DMS 273 (cell line): ENCODE measurements around the gene THBS1.
A peak's percentile ranks its signal among the peaks of the same experiment; 100 is the strongest.

ENCODE experiments used
- DNase-seq: peaks from one replicate; lab custom pipeline; 2025; ENCODE audit not compliant: unreplicated experiment; lab: John Stamatoyannopoulos, UW

THBS1 gene

DNA sequence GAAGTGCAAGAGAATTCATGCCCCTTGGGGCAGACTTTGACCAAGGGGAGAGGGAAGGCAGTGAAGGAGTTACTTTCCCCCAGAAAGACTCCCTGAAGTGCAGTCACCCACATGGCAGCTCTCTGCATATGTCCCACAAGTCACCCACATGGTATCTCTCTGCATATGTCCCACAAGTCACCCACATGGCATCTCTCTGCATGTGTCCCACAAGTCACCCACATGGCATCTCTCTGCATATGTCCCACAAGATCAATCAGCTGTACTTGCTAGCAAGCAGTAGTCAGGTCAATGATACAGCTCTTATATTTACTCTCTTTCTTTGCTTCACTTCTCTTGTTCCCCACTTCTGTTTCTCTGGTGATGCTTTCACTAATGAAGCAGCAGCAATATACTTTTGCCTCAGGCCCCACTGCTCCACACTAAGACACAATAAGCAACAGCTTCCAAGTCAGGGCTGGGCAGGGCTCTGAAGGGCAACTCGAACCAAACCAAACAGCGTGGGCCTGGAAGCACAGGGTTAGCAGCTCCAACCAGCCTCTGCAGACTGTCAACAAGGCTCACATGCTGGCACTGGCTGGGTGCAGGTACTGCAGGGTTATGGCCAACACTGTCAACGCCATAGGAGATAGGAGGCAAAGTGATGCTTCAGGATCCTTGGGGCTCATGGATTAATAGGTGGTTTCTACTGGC is 46.7 kb downstream of the THBS1 start:
- no peak for DNase-seq

DNA sequence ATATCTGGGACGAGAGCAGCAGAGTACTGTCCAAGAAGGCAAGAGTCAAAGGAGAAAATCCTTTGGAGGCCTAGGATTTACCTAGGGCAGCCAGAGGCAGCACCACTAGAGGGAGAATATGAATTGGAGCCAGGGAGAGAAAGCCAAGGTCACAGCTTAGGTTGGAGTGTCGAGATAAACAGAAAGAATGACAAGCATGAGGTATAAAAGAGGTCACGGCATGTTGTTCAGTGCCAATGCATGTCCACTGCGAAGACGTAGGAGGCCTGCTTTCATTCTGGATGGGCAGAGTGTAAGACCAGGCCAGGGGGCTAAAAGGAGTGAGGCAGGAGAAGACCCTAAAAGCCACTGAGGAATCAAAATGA is 47.2 kb downstream of the THBS1 start:
- peak; percentile 8 for DNase-seq

DNA sequence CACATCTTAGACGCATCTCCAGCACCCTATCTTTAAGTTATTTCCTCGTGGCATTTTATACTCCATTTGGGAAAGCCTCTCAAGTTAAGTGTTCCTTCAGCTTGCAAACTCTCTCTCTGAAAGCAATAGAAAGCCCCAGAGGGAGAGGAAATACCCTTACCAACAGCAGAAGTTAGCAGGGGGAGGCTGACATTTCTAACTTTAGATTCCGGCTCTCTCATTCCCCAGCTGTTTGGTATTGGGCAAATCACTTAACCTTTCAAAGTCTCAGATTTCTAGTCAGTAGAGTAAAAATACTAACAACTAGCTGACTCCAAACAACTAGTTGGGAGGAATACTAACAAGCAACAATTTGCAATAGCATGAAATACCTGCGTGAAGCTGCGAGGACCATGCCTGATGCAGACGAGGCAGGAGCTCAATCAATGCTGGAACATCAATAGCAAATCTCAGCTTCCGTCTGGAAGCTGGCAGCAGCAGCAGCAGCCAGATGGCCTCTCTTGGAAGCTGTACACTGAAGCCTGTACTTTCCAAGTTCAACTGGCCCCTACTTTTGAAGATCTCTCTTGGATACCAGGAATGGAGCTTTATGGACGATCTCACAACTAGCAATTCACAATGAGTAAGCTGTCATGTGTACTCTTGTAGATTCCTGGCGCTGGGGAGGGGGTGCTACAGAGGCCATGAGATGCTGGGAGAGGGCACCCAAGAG is 47.8 kb downstream of the THBS1 start:
- peak; percentile 66 for DNase-seq

DNA sequence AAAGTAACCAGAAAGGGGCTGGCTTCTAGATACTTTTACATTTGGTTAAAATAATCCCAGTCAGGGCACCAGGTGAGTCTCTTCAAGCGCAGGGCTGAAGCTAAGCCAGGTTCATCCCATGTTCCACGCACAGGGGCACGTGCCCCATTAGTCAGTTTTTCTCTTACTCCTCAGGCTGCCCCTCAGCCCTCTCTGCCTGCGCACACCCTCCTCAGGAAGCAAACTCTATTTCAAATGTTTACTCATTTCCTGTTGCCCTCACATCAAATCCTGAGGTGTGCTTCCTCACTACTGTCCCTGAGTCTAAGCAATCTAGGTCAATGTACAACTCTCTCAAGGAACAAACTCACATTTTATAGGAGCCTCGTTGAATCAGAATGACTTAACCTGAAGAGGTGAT is 48.5 kb downstream of the THBS1 start:
- no peak for DNase-seq

DNA sequence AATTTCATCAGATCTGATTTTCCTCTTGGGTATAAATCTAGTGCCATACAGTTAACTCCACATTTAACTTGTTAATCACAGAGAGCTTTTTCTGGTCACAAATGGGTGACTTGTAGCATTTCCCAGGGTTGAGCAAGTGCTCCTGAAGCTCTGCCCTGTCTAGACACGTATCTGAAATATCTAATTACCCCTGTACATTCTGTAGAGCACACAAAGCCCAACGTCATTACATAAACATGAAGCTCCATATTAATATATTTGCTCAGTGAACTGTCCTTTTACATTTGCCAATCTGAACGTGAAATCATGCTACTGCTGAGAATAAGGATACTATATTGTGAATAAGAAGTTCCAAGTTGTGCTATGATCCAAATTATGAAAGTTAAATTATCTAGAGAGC is 49.0 kb downstream of the THBS1 start:
- DNase-seq: no peak

DNA sequence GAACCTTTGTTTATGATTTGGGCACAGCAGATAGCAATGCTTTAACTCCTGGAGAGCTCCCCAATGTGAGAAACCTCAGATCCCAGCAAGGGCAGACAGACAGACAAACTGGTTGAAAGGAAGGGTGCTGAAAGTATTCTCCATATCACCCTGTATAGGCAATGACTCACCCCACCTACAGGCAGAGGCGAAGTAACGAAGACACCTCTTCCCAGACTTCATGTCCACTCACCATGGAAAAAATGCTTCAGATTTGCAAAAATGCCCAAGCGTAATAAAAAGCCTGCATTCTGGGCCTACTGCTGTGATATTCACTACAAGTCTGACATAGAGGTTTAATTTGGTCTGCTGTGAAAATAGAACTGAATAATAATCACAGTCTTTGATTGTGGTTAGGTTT is 50.5 kb downstream of the THBS1 start:
- no peak for DNase-seq

- no peak for DNase-seq
Observed at GRCh38 chr15:39638041-39638440, 57.2 kb downstream of the THBS1 start.

GRCh38 chr15:39639037-39639436 is 58.2 kb downstream of the THBS1 start:
- no peak for DNase-seq

DNA sequence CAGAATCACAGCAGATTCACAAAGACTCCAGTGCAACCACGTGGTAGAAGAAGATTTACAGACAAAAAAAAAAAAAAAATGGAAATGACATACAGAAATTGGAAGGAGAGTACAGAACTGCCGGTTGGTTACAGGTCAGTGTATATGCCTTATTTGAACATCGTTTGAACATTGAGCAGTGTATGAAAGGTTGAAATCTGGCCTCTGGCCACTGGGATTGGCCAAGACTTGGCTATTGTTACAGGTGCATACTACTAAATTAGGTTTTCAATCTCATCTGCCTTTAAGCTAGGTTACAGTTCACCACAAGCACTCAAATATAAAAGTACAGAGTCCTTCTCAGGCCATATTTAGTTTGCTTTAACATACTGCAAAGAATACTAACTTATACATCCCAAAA is 59.8 kb downstream of the THBS1 start:
- DNase-seq: no peak

- DNase-seq: no peak
Observed at GRCh38 chr15:39641191-39641889, 60.5 kb downstream of the THBS1 start.

DNA sequence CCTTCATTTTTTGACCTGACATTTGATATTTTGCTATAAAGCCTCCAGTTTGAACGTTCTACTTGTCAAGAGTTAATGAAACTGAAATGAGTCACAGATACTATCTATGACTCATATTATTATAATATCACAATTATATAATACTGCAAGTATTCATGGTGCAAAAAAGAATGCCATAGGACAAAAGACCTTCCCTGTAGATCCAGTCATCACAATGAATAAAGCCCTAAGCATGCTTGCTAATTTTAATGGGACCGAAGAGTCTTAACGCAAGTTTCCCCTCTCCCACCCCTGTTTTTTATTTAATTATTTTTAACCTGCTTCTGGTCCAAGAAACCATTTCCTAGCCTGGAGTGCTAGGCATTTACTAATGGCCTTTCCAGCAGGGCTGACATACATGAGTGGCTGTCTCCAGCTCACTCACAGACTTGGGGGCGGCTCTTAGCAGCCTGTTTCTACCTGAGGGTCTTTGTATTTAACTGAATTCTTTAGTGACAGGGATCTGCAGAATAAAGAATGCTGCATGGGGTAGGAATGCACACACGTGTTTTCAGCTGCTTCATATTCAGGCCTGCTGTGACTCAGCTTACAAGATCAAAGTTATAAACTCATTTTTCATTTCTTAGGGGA is 61.2 kb downstream of the THBS1 start:
- DNase-seq: no peak

DNA sequence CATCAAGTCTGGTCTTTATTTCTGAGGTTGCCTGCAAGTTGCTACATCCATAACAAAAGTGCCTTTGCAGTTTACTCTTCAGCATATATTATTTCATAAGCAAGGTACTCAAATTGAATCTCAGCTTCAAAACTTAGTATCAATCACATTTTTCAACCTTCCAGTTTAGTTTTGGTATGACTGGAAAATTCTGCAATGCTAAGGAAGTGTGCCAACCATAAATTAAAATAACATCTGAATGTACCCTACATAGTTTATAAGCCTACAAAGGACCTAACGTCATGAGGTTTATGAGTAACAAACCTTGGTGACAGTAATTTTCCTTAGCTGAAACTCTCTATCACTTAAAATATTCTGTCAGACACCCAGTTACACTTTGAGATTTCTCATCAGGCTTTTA is 62.8 kb downstream of the THBS1 start:
- DNase-seq: no peak

- no peak for DNase-seq
Observed at GRCh38 chr15:39644136-39644535, 63.3 kb downstream of the THBS1 start.

- DNase-seq: no peak
Observed at GRCh38 chr15:39645138-39645975, 64.5 kb downstream of the THBS1 start.

GRCh38 chr15:39645976-39646257 is 65.0 kb downstream of the THBS1 start:
- DNase-seq: no peak

DNA sequence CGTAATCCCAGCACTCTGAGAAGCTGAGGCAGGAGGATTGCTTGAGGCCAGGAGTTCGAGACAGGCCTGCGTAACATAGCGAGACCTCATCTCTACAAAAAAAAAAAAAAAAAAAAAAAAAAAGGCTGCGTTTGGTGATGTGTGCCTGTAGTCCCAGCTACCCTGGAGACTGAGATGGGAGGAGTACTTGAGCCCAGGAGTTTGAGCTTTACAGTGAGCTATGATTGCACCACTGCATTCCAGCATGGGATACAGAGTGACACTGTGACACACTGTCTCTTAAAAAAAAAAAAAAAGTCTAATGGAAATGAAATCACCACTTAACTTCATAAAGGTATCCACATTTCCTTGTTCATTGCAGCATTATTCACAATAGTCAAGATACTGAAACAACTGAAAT is 65.5 kb downstream of the THBS1 start:
- no peak for DNase-seq
